ENCODE data around the gene BCDIN3D. TPM values are rescaled to one million over a fixed set of nuclear protein-coding genes. Genes with fewer than 3 reads are reported as not detected.

BCDIN3D gene
- total RNA-seq, 1 experiment from 2014 or later = 3.3 TPM

GRCh38 chr12:49798934-49799333 is 44.0 kb downstream of the BCDIN3D start:
- Histone ChIP-seq H3K14ac (ENCODE audit: insufficient read depth, low read length) (no peak overlapping the region), H2BK5ac (ENCODE audit: insufficient read length, low read length) (no peak overlapping the region), H3K79me1 (ENCODE audit: insufficient read depth, low read depth, low read length, poor library complexity, severe bottlenecking) (no peaks in the 10 kb centered on the region), H2BK15ac (ENCODE audit: low read depth, low read length) (no peak overlapping the region), H3K9me3 (ENCODE audit: control insufficient read depth, low read depth, low read length) (no peaks in the 10 kb centered on the region), H3K23me2 (ENCODE audit: insufficient read length, low read depth, low read length, poor library complexity, severe bottlenecking) (no peaks in the 10 kb centered on the region), H3T11ph (ENCODE audit: low read length) (no peak overlapping the region), H4K8ac (replicated peaks; ENCODE audit: insufficient read length, low read depth, low read length) (no peak overlapping the region), H2AFZ (ENCODE audit: low read length) (no peak overlapping the region), H3K4ac (ENCODE audit: low read depth, low read length) (no peak overlapping the region), H4K20me1 (ENCODE audit: control insufficient read depth, insufficient read depth, insufficient read length) (no peaks in the 10 kb centered on the region), H3K79me2 (ENCODE audit: insufficient read depth, low read length) (no peaks in the 10 kb centered on the region), H3K56ac (ENCODE audit: insufficient read length, low read depth, low read length) (no peak overlapping the region), H3K4me2 (ENCODE audit: insufficient read depth, insufficient read length, low read length) (no peak overlapping the region), H2BK20ac (ENCODE audit: low read depth, low read length, poor library complexity, severe bottlenecking) (no peak overlapping the region), H3K23ac (ENCODE audit: insufficient read length, low read depth, low read length) (no peak overlapping the region), H3K27me3 (ENCODE audit: insufficient read depth, low read length) (no peaks in the 10 kb centered on the region), H3K9ac (ENCODE audit: extremely low read depth, insufficient read length, low read length) (no peak overlapping the region), H3K27ac (ENCODE audit: insufficient read length, low read depth, low read length) (no peak overlapping the region), H3K18ac (ENCODE audit: insufficient read length, low read depth, low read length) (no peak overlapping the region), H3K4me1 (ENCODE audit: insufficient read depth, low read length) (no peaks in the 10 kb centered on the region), H2AK5ac (ENCODE audit: insufficient read length, low read length) (no peak overlapping the region), H2BK120ac (ENCODE audit: low read depth, low read length, poor library complexity, severe bottlenecking) (no peak overlapping the region), H4K5ac (ENCODE audit: insufficient read length, low read depth, low read length) (no peak overlapping the region), H4K91ac (ENCODE audit: insufficient read length, low read depth, low read length) (no peak overlapping the region), H2BK12ac (ENCODE audit: insufficient read length, low read depth, low read length) (no peak overlapping the region)
- no peak for DNase-seq
- no peak for TF ChIP-seq CTCF (conservative IDR thresholded peaks at IDR 0.05)
- Mint-ChIP-seq H3K4me1 (no peaks in the 10 kb centered on the region), H3K9me3 (no peaks in the 10 kb centered on the region), H3K36me3 (ENCODE audit: insufficient read depth in 1 of 3, low read depth in 3 of 3) (peaks cover 16 to 43% (median 17%) of the 10 kb centered on the region in 3 experiments), H3K27ac (no peak overlapping the region), H3K4me3 (no peak overlapping the region; a peak in 1 of 5 replicates), H3K27me3 (ENCODE audit: low read depth) (no peaks in the 10 kb centered on the region)
- WGBS (ENCODE audit: extremely low coverage, insufficient read length, low lambda C conversion rate) = no CpG with 5 or more reads among the region's 2 CpGs
